ENCODE data around the gene PTPRJ.

- TF ChIP-seq CTCF (IDR thresholded peaks at IDR 0.05 in 8 of 11, conservative IDR thresholded peaks at IDR 0.05 in 3 of 11) (no peak), POLR2A (IDR thresholded peaks at IDR 0.05) (no peak)
These were observed 185.1 kb downstream of the PTPRJ start for GRCh38 chr11:48165426-48165825.
